WTC11 (cell line): Measurements from ENCODE around the gene GIPR. TPM values are rescaled to one million over a fixed set of nuclear protein-coding genes. Genes with fewer than 3 reads are reported as not detected.

Source experiments
- AR ChIP-seq: fragments of 250-450 bp; sonication (Bioruptor Pico); IDR thresholded peaks from 2 replicates; pipeline ENCODE4 v1.9.0; 2021; ENCODE audit warnings: mild to moderate bottlenecking
- ARID4B ChIP-seq: sonication (generic); formaldehyde crosslinking; IDR thresholded peaks from 2 replicates; pipeline ENCODE4 v1.8.0; 2023; ENCODE audit warnings: missing genetic modification reagents, mild to moderate bottlenecking, borderline replicate concordance
- ATF3 ChIP-seq: sonication (generic); formaldehyde crosslinking; conservative IDR thresholded peaks from 2 replicates; pipeline ENCODE4 v1.8.1; 2022; ENCODE audit warnings: mild to moderate bottlenecking, missing genetic modification reagents
- ATF6 ChIP-seq: sonication (generic); formaldehyde crosslinking; IDR thresholded peaks from 2 replicates; pipeline ENCODE4 v1.8.1; 2023; ENCODE audit warnings: mild to moderate bottlenecking, missing genetic modification reagents
- GABPB1 ChIP-seq: sonication (generic); formaldehyde crosslinking; IDR thresholded peaks from 2 replicates; pipeline ENCODE4 v1.8.1; 2023; ENCODE audit warnings: mild to moderate bottlenecking, missing genetic modification reagents
- HMGA2 ChIP-seq: fragments of 250-450 bp; sonication (Bioruptor Pico); IDR thresholded peaks from 2 replicates; pipeline ENCODE4 v1.4.0; 2021; ENCODE audit warnings: mild to moderate bottlenecking, moderate library complexity
- IRF2 ChIP-seq: sonication (generic); formaldehyde crosslinking; IDR thresholded peaks from 2 replicates; pipeline ENCODE4 v1.8.0; 2022; ENCODE audit warnings: low read depth, missing genetic modification reagents, borderline replicate concordance
- MYBL2 ChIP-seq: sonication (generic); formaldehyde crosslinking; IDR thresholded peaks from 2 replicates; pipeline ENCODE4 v1.8.1; 2023; ENCODE audit warnings: mild to moderate bottlenecking, moderate library complexity, missing genetic modification reagents
- PRDM15 ChIP-seq: sonication (generic); formaldehyde crosslinking; IDR thresholded peaks from 2 replicates; pipeline ENCODE4 v1.8.0; 2022; ENCODE audit warnings: missing genetic modification reagents
- SMAD4 ChIP-seq: sonication (generic); formaldehyde crosslinking; IDR thresholded peaks from 2 replicates; pipeline ENCODE4 v1.8.0; 2022; ENCODE audit warnings: mild to moderate bottlenecking, missing genetic modification reagents
- SOX15 ChIP-seq: fragments of 250-450 bp; sonication (Bioruptor Pico); IDR thresholded peaks from 2 replicates; pipeline ENCODE4 v1.9.0; 2021; ENCODE audit warnings: mild to moderate bottlenecking
- SP1 ChIP-seq: sonication (generic); formaldehyde crosslinking; conservative IDR thresholded peaks from 2 replicates; pipeline ENCODE4 v1.8.1; 2022; ENCODE audit warnings: missing genetic modification reagents
- TP53 ChIP-seq: sonication (generic); formaldehyde crosslinking; IDR thresholded peaks from 2 replicates; pipeline ENCODE4 v1.8.1; 2023; ENCODE audit warnings: mild to moderate bottlenecking, missing genetic modification reagents
- ZBTB21 ChIP-seq: sonication (generic); formaldehyde crosslinking; IDR thresholded peaks from 2 replicates; pipeline ENCODE4 v1.8.1; 2023; ENCODE audit warnings: mild to moderate bottlenecking, missing genetic modification reagents, borderline replicate concordance
- ZNF121 ChIP-seq: sonication (generic); formaldehyde crosslinking; IDR thresholded peaks from 2 replicates; pipeline ENCODE4 v1.8.0; 2023; ENCODE audit warnings: missing genetic modification reagents
- ZNF138 ChIP-seq: sonication (generic); formaldehyde crosslinking; conservative IDR thresholded peaks from 2 replicates; pipeline ENCODE4 v1.8.1; 2022; ENCODE audit warnings: mild to moderate bottlenecking, moderate library complexity, missing genetic modification reagents
- ZNF512 ChIP-seq: sonication (generic); formaldehyde crosslinking; IDR thresholded peaks from 2 replicates; pipeline ENCODE4 v1.8.1; 2022; ENCODE audit warnings: missing genetic modification reagents, borderline replicate concordance
- ZNF532 ChIP-seq: fragments of 250-450 bp; sonication (Bioruptor Pico); IDR thresholded peaks from 2 replicates; pipeline ENCODE4 v1.9.0; 2021; ENCODE audit warnings: mild to moderate bottlenecking, borderline replicate concordance
- total RNA-seq: library from RNA; stranded (reverse); gene quantifications from 3 replicates; pipeline ENCODE4 v1.2.3, GENCODE V29; 2021

The GIPR gene
- total RNA-seq, 1 experiment from 2014 or later = 1.8 TPM

- TF ChIP-seq ZNF512 = no peak
- no peak for TF ChIP-seq MYBL2
- TF ChIP-seq SP1 = peak; percentile 80
- no peak for TF ChIP-seq ZNF138 (CRISPR knock-in tag)
- TF ChIP-seq ZBTB21 (CRISPR knock-in tag) = no peak
- TF ChIP-seq SOX15 (CRISPR knock-in tag) = no peak
- TF ChIP-seq ATF6 (CRISPR knock-in tag) = no peak
- no peak for TF ChIP-seq PRDM15 (CRISPR knock-in tag)
- peak; percentile 88; the same call in 1 of the 2 replicates for TF ChIP-seq ARID4B
- TF ChIP-seq ATF3 = no peak
- TF ChIP-seq ZNF532 (CRISPR knock-in tag) = no peak
- TF ChIP-seq HMGA2 (CRISPR knock-in tag) = no peak
- no peak for TF ChIP-seq IRF2 (CRISPR knock-in tag)
- no peak for TF ChIP-seq SMAD4
- no peak for TF ChIP-seq AR
- TF ChIP-seq GABPB1 (CRISPR knock-in tag) = peak; percentile 31; the same call in 1 of the 2 replicates
- TF ChIP-seq TP53 (CRISPR knock-in tag) = no peak
- TF ChIP-seq ZNF121 (CRISPR knock-in tag) = no peak
Measured at GRCh38 chr19:45692187-45693105, 24.4 kb downstream of the GIPR start, which contains the start of gene QPCTL (continued).
